PC-3 (cell line): ENCODE results near the gene RFX1.

Experiments used
- EZH2phosphoT487 ChIP-seq: fragments of 300-600 bp; sonication (generic); IDR thresholded peaks from 2 replicates; pipeline ENCODE4 v1.6.1; 2018; ENCODE audit warnings: mild to moderate bottlenecking, antibody characterized with exemption, low read length, borderline replicate concordance
- TF ChIP-seq, protein P1 (sequence below): fragments of 300-600 bp; sonication (generic); conservative IDR thresholded peaks from 2 replicates; pipeline ENCODE4 v1.5.1; 2017; ENCODE audit warnings: antibody characterized with exemption, low read depth, mild to moderate bottlenecking, low read length

DNA sequence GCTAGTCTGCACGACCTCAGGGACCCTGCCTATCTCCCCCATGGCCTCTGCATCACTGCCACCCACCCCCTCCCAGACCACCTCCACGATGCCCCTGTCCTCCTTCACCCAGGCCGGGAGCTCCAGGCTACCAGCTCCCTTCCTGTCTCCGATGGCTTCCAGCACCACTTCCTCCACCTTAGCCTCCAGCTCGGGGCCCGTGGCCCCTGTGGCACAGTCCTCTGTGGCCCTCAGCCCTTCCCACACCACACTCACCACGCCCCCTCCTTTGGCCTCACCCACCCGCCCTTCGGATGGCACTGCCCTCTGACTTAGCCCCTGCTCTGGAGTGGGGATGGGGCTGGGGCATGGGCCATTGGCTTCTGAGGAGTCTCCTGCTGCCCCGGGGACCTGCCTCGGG is 48.6 kb upstream of the RFX1 start:
- TF ChIP-seq, protein P1, sequence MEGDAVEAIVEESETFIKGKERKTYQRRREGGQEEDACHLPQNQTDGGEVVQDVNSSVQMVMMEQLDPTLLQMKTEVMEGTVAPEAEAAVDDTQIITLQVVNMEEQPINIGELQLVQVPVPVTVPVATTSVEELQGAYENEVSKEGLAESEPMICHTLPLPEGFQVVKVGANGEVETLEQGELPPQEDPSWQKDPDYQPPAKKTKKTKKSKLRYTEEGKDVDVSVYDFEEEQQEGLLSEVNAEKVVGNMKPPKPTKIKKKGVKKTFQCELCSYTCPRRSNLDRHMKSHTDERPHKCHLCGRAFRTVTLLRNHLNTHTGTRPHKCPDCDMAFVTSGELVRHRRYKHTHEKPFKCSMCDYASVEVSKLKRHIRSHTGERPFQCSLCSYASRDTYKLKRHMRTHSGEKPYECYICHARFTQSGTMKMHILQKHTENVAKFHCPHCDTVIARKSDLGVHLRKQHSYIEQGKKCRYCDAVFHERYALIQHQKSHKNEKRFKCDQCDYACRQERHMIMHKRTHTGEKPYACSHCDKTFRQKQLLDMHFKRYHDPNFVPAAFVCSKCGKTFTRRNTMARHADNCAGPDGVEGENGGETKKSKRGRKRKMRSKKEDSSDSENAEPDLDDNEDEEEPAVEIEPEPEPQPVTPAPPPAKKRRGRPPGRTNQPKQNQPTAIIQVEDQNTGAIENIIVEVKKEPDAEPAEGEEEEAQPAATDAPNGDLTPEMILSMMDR: no peak
- no peak for TF ChIP-seq EZH2phosphoT487
